NCI-H446 (cell line): ENCODE data around the gene SLC24A1.
A peak's percentile ranks its signal among the peaks of the same experiment; 100 is the strongest.
"Not testable (repeated sequence)": the region's sequence is repeated elsewhere in the genome, so short reads cannot be mapped to it uniquely, and the experiment has no call there.

ENCODE experiments used
- DNase-seq, 2 experiments: peaks; one replicate each; lab custom pipeline; 2025; lab: John Stamatoyannopoulos, UW

The SLC24A1 gene

DNA sequence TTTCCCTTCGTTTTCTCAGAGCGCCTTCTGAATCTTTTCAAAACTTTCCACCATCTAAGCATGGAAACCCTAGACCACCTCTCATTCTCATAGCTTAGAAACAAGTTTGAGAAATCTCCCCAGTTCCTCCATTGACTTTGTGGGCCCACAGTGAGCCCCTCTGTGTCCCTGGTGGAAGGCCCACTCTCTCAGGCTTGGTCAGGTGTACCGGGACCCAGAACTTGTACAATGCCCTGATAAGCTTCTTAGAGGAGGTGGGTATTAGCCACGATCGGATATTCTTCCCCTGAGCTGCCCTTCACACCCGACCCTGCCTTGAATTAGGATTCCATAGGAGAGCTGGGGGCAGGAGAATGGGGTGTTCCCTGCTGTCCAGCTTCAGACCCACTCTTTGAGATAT is at the start of gene SLC24A1:
Gene SLC24A1, plus strand, starts transcription at position 301 of the 400 bp plus-strand sequence. CDS start 2,143 bp downstream, outside the sequence.
- no peak for DNase-seq

DNA sequence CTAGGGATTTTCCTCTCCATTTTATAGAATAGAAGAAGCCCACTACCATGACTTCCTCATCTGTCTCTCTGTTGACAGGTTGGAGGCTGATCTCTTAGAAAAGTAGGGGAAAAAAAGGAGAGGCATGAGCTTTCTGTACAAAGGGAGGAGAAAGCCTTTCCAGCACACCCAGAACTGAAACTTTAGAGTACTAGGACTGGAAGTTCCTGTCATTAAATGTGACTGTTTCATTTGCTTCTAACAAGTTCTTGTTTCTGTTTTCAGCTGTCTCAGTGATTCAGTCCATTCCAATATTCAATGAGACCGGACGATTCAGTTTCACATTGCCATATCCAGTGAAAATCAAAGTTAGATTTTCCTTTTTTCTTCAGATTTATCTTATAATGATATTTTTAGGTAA is 49.8 kb upstream of the SLC24A1 start:
- DNase-seq, result no peak

DNA sequence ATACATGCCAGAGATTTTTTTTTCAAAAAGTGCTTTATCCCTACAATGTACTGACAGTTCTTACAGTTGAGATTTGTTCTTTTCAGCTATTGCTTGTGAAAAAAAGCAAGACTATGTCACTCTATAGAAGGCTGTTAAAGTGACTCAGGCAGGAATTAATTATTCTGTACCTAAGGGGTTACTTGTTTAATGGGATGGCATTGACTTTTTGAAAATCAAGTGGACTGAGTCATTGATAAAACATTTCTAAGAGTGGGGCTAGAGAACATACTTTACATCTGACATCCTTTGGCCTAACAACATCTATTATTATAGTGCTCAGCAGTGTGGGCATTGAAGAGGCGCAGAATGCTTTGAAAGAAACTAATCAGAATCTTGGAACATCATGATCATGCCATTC is 45.1 kb upstream of the SLC24A1 start:
- no peak for DNase-seq

DNA sequence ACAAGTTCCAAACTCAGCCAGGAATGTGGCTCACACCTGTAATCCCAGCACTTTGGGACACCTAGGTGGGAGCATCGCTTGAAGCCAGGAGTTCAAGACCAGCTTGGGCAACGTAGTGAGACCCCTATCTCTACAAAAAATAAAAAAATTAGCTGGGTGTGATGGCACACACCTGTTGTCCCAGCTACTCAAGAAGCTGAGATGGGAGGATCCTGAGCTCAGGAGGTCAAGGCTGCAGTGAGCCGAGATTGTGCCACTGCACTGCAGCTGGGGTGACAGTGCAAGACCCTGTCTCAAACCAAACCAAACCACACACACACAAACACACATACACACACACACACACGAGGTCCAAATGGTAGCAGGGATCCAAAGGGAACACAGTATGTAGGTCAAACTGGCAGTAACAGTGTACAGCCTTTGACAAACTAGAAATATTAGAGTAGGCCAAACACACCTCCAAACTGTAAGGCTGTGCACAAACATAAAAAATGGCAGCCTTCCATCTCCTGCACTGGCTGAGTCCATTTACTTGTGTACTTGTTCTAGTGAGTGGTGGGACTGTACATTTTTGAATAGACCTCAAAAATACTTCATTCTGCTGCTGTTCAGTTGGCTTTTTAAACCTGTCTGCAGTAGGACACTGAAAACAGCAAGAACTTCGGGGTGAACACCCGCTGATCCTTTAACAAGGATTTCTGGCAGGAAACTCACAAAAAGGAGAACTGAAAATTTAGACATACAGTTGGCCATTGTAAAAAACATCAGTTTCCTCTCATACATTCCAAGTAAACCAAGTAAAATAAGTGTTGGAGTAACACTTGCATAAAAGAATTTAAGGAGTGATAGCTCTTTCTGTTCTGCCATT is 44.4 kb upstream of the SLC24A1 start:
- DNase-seq, result no peak

DNA sequence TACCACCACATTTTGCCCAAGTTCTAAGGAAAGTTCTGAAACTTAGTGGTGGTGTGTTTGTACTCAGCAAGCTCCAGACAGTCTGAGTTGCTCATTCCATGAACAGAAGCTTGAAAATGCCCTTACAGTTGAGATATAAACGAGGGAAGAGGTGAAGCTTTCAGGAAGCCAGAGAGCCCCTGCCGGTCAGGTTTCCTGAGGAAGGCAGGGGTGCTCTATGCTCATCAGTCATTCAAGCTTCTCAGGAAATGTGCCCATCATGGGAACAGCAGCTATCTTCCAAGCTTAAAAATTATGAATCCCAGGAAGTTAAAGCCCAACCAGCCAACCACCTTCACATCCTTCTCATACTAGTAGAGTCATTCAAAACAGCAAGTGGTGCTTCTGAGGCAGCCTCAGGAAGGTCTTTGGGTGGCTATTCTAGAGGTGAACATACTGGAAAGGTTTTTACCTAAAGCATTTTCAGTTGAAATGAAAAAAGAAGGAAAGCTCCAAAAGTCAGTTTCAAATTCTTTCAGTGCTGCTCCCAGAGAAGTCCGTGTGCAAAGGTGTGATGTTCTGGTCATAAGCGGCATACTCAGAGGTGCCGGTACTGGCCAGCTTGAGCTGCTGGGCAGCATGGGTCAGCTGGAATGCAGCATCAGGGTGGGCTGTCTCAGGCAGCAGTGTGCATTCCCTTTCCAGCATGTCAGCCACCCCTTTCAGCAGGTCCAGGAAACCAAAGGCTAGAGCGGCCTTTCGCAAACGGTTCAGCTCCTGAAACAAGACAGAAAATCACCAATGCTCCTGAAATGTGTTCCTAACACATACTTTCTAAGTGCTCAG is 42.6 kb upstream of the SLC24A1 start:
- no peak for DNase-seq

DNA sequence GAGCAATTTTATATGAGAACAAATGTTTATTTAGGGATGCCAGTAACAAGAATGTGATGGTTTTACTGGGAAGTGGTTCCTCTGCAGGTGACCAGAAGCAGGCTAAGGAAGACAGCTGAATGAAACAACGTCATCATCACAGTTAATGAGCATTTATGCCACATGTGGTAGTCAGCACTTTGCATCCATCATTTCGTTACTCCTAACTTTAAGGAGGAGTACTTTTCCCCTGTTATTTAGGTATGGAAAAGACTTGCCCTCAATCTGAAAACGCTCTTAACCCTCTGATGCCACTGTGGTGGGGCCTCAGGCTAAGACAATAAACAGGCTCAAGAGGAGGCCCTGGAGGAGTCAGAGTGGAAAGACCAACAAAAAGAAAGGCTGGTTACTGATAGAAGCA is 42.0 kb upstream of the SLC24A1 start:
- no peak for DNase-seq

DNA sequence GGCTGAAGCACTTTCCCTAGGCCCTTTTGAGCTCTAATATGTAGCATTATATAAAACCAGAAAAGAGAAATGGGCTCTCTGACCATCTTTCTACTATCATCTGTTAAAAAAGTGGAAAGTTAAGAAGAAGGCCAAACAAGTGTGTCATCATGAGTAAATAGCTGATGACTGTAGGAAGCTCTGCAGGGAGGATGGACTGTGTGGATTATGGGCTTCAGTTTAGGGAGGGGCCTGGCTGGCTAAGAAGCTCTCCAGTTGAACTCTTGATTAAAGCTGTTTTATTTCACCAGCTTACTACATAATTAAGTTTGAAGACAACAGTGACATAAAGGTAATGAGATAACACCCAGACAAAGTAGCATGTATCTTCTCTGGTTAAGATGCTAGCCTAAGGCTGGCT is 41.5 kb upstream of the SLC24A1 start:
- no peak for DNase-seq

DNA sequence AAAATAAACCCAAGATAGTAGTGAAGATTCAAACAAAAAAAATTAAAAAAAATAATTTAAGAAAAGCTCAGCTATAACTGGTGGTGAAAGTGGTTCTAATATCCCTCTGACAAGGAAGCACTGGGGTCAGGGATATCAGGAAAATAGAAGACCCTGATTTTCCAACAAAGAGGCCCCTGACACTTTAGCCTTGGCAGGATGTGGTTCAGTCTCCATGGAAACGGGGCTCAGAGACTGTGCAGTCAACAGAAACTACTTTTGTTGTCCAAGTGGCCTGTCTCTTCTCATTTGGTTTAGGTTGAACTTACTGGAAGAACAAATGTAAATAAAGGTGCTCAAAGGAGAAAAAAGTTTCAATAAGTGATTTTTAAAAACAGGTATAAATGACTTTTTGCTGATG is 38.0 kb upstream of the SLC24A1 start:
- no peak for DNase-seq

DNA sequence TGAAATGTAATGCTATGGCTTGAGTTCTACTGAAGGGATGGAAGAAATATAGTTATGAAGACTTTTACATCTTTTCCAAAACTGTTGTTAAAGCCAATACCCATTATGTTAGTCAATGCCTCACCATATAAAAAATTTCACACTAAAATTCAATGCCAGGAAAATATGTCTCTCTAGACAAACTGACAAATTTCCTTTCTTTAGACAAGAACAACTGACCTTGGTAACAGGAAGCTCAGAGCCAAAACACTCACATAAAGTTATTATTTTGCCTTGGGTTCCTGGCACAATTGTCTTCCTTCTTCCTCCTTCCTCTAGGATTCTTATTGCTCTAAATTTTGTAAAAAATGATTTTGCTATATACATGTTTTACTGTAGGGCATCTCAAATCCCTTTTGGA is 37.5 kb upstream of the SLC24A1 start:
- no peak for DNase-seq

DNA sequence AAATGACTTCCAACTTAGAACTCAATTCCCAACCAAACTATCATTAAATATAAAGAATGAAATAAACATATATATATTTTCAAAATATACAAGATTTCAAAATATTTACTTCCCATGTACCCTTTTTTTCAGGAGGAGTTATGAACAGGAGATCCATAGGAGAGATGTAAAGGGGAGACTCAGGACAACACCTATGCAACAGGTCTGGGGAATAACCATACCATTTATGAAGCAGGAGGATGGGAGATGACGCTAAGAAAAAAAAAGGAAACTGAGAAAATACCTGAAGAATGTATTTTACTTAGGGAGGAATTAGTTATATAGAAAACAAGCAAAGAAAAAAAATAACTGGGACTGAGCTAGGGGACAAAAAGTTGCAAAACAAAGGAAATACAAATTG is 34.6 kb upstream of the SLC24A1 start:
- no peak for DNase-seq

DNA sequence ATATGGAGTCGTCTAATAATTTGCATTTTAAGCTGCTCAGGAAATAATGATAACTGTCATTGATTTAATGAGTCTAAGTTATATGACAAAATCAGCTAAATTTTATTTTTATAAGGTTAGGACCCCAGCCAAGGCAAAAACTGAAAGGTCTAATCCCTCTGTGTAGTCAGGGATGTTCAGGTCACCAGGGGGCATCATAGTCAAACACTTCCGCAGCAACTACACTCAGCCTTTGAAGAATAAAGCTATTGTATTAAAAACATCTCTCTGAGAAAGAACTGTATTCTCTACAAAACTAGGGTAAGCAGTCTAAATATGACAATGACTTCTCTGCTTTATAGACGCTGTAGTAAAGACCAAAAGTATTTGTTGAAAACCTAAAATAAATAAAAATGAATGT is 25.8 kb upstream of the SLC24A1 start:
- DNase-seq, result no peak

DNA sequence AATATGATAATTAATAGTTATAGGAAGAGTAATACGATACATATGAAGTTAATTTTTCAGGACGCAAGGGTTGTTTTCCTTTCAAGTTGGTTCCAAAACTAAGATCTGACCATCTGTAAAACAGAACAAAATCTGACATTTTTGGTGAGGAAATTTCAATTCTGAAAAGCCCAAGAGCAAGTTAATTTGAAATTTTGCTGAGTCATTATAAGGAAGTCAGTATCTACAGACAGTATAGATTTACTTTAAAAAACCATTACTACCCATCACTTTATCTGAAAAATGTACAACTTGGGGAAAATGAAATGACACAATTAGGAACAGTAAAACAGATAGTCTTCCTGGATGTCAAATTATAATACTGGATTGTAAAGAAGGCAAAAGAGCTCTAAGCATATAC is 23.3 kb upstream of the SLC24A1 start:
- DNase-seq, result no peak

DNA sequence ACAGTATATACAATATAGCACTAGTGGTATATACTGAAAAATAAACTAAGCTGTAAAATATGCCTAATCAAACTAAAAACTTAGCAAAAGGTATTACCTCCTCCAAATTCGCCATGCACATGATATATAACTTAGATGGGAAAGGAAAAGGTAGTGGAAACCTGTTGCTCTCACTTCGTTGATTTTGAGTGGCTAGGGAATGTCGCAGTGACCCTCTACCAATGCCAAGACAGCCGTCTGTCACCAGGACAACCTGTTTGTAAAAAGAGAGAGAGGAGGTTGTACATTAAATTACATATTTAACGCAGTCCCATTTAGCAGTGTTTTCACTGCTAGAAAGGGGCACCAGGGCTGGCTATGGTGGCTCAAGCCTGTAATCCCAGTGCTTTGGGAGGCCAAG is 22.1 kb upstream of the SLC24A1 start:
- no peak for DNase-seq

DNA sequence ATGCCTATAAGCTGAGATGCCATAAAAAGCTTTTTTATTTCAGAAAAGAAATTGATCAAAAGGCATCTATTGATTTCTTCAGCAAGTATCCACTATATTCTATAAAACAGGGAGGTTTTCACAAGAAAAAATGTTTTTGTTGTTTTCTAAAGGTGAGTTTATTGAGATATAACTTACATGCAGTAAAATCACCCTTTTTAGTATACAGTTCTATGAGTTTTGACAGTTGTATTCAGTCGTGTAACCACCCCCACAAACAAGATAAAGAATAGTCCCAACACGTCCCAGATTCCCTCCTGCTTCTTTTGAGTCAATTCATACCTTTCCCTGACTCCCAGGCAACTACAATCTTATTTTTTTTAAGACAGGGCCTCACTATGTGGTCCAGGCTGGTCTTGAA is 18.6 kb upstream of the SLC24A1 start:
- DNase-seq, result no peak

DNA sequence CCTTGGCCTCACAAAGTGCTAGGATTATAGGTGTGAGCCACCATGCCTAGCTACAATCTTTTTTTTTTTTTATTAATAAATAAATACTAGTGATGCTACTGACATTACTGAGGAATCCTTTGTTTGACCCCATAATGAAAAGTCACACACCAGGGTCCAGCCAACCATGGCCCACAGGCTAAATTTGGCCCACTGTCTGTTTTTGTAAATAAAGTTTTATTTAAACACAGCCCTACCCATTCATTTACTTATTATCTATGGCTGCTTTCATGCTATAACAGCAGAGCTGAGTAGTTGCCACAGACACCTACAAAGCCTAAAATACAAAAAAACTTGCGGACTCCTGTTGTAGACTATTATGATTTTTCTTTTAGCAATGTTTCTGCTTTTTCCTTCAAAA is 18.2 kb upstream of the SLC24A1 start:
- no peak for DNase-seq

DNA sequence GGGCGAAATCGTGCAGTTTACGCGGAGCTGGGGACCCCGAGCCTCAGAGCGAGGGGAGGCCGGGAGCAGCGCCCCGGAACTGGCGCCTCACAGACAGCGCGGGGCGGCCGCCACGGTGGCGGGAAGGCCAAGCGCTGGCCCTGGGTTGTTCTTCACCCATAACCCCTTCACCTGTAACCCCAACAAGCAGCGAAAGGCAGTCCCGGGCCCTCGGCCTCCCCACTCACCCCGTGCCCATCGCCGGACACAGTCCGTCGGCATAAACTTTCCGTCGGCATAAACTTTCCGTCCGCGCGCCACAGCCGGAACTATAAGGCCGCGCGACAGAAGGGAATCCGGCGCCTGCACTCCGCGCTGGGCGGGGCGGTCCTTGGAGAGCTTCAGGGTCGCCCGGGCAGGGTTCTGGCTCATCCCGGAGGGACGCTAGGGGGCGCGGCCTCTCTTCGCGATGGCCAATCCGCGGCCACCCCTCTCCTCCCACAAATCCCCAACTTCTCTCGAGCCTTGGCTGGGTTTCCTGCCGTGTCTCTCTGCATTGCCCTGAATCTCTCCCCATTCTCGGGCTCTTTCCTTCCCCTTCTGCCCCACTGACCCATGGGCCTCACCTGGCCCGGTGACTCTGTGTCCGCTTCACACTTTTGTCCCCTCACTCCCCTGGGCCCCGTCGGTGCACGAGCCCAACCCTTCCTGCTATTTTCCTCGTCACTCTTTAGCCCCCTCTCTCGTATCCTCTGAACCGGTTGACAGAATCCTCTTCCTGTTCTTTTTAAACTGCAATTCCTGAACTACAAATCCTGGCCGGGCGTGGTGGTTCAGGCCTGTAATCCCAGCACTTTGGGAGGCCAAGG is 10.6 kb upstream of the SLC24A1 start, which contains the start of gene INTS14:
Gene INTS14, minus strand, starts transcription at position 261 of the 848 bp plus-strand sequence. CDS start 3,751 bp downstream, outside the sequence.
- peak; percentile 88 to 95 for DNase-seq

DNA sequence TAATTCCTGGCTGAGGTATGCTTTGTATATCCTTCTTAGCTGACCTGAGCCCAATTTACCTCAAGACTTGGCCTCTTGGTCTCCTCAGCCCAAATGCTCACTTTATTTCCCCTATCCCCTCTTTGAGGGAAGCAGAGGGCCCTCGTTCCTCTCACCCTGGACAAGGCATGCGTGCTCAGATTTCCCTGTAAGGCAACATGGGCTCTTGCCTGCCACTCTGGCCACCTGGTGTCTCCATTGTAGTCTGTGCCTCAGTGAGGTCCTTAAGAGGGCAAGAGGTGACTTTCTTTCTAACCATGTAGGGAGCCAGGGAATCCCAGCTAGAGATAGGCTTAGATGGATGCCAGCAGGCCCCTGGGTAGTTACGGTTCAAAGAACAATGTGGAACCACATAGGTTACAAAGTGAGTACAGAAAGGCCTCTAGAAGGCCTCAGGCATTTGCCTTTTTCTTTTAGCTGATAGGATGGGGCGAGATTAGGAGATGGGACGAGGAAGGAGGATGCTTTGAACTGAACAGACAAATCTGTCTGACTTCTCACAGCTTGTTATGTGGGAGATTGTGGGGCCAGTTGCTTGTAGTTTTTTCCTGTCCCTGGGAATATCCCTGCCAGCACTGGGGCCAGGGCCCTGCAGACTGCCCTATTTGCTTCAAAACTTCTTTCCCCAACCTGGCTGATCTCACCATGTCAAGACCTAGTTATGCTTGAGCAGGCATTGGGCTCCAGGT is 9.7 kb upstream of the SLC24A1 start:
- no peak for DNase-seq

DNA sequence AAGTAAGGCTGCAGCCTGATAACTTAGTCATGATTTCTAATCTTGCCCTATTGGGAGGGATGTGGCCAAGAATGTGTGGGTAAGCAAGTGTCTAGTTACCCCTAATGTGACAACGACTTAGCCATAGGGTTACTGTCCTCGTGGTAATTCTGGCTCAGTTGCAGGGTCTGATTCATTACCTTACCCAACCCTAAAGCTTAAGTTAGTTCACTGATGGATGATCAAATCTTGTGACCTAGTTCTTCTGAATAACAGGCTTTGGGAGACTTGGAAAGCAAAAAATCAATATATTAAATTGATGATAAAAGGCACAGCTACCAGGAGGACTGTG is 9.2 kb upstream of the SLC24A1 start:
- DNase-seq, result no peak

DNA sequence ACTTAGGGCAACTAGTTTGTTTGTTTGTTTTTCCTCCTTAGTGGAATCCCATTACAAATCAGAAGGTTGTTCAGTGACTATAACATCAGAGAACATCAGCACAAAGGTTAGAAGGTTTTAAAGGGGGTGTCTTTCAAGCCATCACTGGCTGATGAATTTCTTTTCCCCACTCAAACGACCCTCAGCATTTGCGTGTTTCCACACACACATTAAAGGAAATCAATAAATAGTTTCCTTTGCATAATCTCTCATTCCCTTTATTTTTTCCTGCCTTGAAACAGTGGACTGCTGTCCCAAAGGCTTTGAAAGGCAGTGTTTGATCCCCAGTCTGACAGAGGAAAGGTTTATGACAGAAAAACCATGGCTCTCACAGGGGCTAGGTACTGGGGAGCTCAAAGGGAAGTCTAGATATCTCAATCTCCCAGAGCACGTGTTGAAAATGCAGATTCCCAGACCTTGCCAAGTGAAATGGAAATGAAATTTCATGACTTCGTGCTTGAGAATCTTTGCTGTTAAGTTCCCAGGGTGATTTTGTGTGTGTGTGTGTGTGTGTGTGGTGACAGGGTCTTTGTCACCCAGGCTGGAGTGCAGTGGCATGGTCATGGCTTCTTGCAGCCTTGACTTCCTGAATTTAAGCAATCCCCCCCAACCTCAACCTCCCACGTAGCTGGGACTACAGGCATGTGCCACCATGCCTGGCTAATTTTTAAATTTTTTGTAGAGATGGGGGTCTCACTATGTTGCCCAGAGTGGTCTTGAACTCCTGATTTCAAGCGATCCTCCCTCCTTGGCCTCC is 8.6 kb upstream of the SLC24A1 start:
- no peak for DNase-seq

DNA sequence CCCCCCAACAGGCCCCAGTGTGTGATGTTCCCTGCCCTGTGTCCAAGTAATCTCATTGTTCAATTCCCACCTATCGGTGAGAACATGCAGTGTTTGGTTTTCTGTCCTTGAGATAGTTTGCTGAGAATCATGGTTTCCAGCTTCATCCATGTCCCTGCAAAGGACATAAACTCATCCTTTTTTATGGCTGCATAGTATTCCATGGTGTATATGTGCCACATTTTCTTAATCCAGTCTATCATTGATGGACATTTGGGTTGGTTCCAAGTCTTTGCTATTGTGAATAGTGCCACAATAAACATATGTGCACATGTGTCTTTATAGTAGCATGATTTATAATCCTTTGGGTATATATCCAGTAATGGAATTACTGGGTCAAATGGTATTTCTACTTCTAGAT is 5.9 kb upstream of the SLC24A1 start:
- DNase-seq, result not testable (repeated sequence)
